Lower leg skin (tissue), 4 donors: ENCODE measurements around the gene LRP1. TPM values are rescaled to one million over a fixed set of nuclear protein-coding genes. Genes with fewer than 3 reads are reported as not detected.

Experiments
- DNase-seq, 2 donors: peaks; one replicate each; pipeline ENCODE4 v3.0.0-alpha.2; 2019; ENCODE audit warnings: low spot score in 2 of 2
- H3K4me3 ChIP-seq: fragments of 200-600 bp; sonication (generic); 2 replicates; pipeline ENCODE4 v1.5.1; 2017; ENCODE audit warnings: mild to moderate bottlenecking, low read depth; ENCODE audit not compliant: poor library complexity, severe bottlenecking
- POLR2A ChIP-seq, 2 donors: fragments of 450-650 bp; IDR thresholded peaks; one replicate each; pipeline ENCODE4 v1.6.1; 2016 to 2017; ENCODE audit warnings: antibody characterized with exemption in 2 of 2, mild to moderate bottlenecking in 1 of 2, moderate library complexity in 1 of 2
- WGBS, 2 donors: methylation state at CpG; one replicate each; pipeline ENCODE4 v1.1.5; 2018; 5-methylcytosine and 5-hydroxymethylcytosine counted together
- intact Hi-C: fragments of 100-400 bp; cut with DNase I; formaldehyde crosslinking; loops from one replicate; pipeline ENCODE4 v1.15.0; 2023; ENCODE audit warnings: low total_unique reads
- total RNA-seq, 4 donors: library from RNA; depleted of rRNA; stranded (reverse); fragments of >200 nt; gene quantifications; one replicate each; pipeline ENCODE4 v1.1.0, GENCODE V29; 2016
- TF ChIP-seq, protein P1 (sequence below), 3 donors: fragments of 450-650 bp; IDR thresholded peaks; one replicate each; pipeline ENCODE4 v1.5.1; 2016; ENCODE audit warnings: antibody characterized with exemption in 3 of 3, mild to moderate bottlenecking in 3 of 3, moderate library complexity in 2 of 3

Gene LRP1
- total RNA-seq, 4 donors from 2014 or later, result 93.4 to 156 (median 101) TPM

GRCh38 chr12:57096748-57097553 is 31.3 kb upstream of the LRP1 start:
- intact Hi-C loops, result no loop called here
- peak in 1 of 2 donors; percentile 82 for DNase-seq
- no peak overlapping the region for H3K4me3 ChIP-seq
- WGBS, 2 donors, result 75 to 78% methylated on average over 7 to 8 of the region's 8 CpGs
- TF ChIP-seq, protein P1, sequence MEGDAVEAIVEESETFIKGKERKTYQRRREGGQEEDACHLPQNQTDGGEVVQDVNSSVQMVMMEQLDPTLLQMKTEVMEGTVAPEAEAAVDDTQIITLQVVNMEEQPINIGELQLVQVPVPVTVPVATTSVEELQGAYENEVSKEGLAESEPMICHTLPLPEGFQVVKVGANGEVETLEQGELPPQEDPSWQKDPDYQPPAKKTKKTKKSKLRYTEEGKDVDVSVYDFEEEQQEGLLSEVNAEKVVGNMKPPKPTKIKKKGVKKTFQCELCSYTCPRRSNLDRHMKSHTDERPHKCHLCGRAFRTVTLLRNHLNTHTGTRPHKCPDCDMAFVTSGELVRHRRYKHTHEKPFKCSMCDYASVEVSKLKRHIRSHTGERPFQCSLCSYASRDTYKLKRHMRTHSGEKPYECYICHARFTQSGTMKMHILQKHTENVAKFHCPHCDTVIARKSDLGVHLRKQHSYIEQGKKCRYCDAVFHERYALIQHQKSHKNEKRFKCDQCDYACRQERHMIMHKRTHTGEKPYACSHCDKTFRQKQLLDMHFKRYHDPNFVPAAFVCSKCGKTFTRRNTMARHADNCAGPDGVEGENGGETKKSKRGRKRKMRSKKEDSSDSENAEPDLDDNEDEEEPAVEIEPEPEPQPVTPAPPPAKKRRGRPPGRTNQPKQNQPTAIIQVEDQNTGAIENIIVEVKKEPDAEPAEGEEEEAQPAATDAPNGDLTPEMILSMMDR (IDR thresholded peaks at IDR 0.05), result no peak
- TF ChIP-seq POLR2A (IDR thresholded peaks at IDR 0.05), result no peak

- no peak for DNase-seq
- intact Hi-C loops, result no loop called here
- 78 to 82% methylated on average over 8 of the region's 8 CpGs for WGBS, 2 donors
Observed at GRCh38 chr12:57097554-57097835, 30.8 kb upstream of the LRP1 start.

GRCh38 chr12:57098546-57098945 is 29.7 kb upstream of the LRP1 start:
- intact Hi-C loops, result no loop called here
- TF ChIP-seq, protein P1 (IDR thresholded peaks at IDR 0.05), result no peak
- no peak for TF ChIP-seq POLR2A (IDR thresholded peaks at IDR 0.05)
- no peak for DNase-seq
- H3K4me3 ChIP-seq, result no peak overlapping the region
- 64 to 68% methylated on average over 1 of the region's 1 CpG for WGBS, 2 donors

More at GRCh38 chr12:57097554-57097835, 30.8 kb upstream of the LRP1 start:
- H3K4me3 ChIP-seq, result no peak overlapping the region
- TF ChIP-seq, protein P1 (IDR thresholded peaks at IDR 0.05), result no peak
- no peak for TF ChIP-seq POLR2A (IDR thresholded peaks at IDR 0.05)

DNA sequence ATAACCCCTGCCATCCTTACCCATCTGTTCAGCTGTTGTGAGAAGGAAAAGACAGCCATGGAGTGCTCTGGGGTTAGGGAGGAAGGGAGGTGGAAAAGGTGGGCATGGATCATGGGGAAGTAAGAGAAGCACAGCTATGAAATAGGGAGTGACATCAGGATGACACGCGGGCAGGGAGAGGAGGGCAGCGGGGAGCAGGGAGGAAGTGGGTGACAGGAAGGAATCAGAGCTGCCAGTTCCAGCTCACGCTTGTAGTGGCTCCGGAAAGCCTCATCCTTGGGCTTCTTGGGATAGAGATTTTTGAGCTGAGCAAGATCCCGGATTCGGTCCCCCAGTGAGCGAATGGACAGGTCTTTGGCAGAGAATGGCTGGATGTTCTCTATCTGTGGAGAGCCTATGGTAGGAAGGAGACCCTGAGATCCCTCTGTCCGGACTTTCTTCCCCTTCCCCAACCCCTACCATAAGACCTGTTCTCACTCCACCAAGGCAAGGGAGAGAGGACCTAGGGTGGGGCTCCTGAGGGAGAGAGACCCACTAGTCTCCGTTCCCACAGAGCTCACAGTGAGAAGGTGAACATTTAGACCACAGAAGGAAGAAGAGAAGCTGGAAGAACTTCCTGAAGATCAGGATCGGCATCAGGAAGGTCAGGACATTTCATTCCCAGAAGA is 29.1 kb upstream of the LRP1 start:
- H3K4me3 ChIP-seq, result no peak overlapping the region
- intact Hi-C loops, result no loop called here
- TF ChIP-seq, protein P1 (IDR thresholded peaks at IDR 0.05), result no peak
- TF ChIP-seq POLR2A (IDR thresholded peaks at IDR 0.05), result no peak
- WGBS, 2 donors, result 74% methylated on average over 11 of the region's 11 CpGs
- no peak for DNase-seq

- no peak for DNase-seq
- no peak for TF ChIP-seq POLR2A (IDR thresholded peaks at IDR 0.05)
- TF ChIP-seq, protein P1 (IDR thresholded peaks at IDR 0.05), result no peak
Observed at GRCh38 chr12:57099766-57100165, 28.5 kb upstream of the LRP1 start.

More at GRCh38 chr12:57099766-57100165, 28.5 kb upstream of the LRP1 start:
- intact Hi-C loops, result no loop called here
- no peak overlapping the region for H3K4me3 ChIP-seq
- WGBS, 2 donors, result 79 to 82% methylated on average over 12 of the region's 12 CpGs
